Activated naive CD4-positive, alpha-beta T cell treated with anti-CD3 and anti-CD28 coated beads, Interleukin-2, amount 50 U/mL, for 72 hours (primary cell): ENCODE measurements around the gene BACH2. TPM values are rescaled to one million over a fixed set of nuclear protein-coding genes. Genes with fewer than 3 reads are reported as not detected.
"Not testable (repeated sequence)": the region's sequence is repeated elsewhere in the genome, so short reads cannot be mapped to it uniquely, and the experiment has no call there.

Source experiments
- ATAC-seq, 2 donors: fragments of 150-1000 bp; cut with Tn5 transposase; 2 replicates each; pipeline ENCODE4 v1.10.0; 2021; ENCODE audit warnings: mild to moderate bottlenecking in 2 of 2, moderate library complexity in 2 of 2
- DNase-seq, 2 donors: peaks; one replicate each; pipeline ENCODE4 v3.0.0; 2021 to 2022; ENCODE audit warnings: low spot score in 2 of 2
- H3K27ac Mint-ChIP-seq, 2 donors: one replicate each; pipeline ENCODE4 v1.8.0; 2022; ENCODE audit warnings: mild to moderate bottlenecking in 2 of 2, mixed read lengths in 2 of 2
- H3K36me3 Mint-ChIP-seq, 2 donors: one replicate each; pipeline ENCODE4 v1.8.0; 2022; ENCODE audit warnings: mixed read lengths in 2 of 2
- H3K9me3 Mint-ChIP-seq, 2 donors: one replicate each; pipeline ENCODE4 v1.8.0; 2022; ENCODE audit warnings: mixed read lengths in 2 of 2
- total RNA-seq, 2 donors: library from RNA; stranded (reverse); gene quantifications; one replicate each; pipeline ENCODE4 v1.2.3, GENCODE V29; 2022

BACH2 gene
- total RNA-seq, 2 donors from 2014 or later = 48.7 to 90.8 TPM

GRCh38 chr6:90218959-90219208 lies 77.8 kb downstream of the BACH2 start:
- Mint-ChIP-seq H3K9me3 (peaks cover 9 to 11% of the 10 kb centered on the region in 2 donors), H3K36me3 (peaks cover 20% of the 10 kb centered on the region in 2 donors), H3K27ac (no peak overlapping the region)
- DNase-seq (no peak), ATAC-seq (no peak)

GRCh38 chr6:90217506-90218127 lies 79.0 kb downstream of the BACH2 start:
- DNase-seq (no peak), ATAC-seq (no peak)
- H3K36me3 Mint-ChIP-seq = peaks cover 11 to 14% of the 10 kb centered on the region in 2 donors
- no peak overlapping the region for H3K27ac Mint-ChIP-seq
- peaks cover 2 to 5% of the 10 kb centered on the region in 2 donors for H3K9me3 Mint-ChIP-seq

- Mint-ChIP-seq H3K36me3 (peaks cover 12 to 16% of the 10 kb centered on the region in 2 donors), H3K27ac (peak overlapping the region in 1 of 2 donors; percentile 56), H3K9me3 (no peaks in the 10 kb centered on the region)
- peak in 1 of 2 donors; percentile 65 for ATAC-seq
- DNase-seq = no peak
Observed at GRCh38 chr6:90216072-90216977, 80.3 kb downstream of the BACH2 start.

DNA sequence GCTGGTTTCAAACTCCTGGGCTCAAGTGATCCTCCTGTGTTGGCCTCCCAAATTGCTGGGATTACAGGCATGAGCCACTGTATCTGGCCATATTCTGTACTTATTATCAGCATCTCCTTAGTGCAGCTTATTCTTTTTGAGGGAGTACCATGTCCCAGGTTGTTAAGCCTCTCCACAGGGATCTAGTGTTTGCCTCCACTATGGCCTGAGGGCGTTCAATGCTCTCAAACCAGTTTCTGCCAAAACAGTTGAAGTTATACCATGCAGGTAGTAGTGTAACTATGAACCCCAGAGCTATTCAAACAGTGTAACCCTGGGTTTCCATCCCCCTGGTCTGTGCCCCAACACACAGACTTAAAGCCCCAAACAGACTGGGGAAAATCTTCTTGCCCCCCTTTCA lies 81.7 kb downstream of the BACH2 start:
- Mint-ChIP-seq H3K36me3 (peaks cover 12 to 16% of the 10 kb centered on the region in 2 donors), H3K27ac (peak overlapping the region in 1 of 2 donors; percentile 62), H3K9me3 (no peaks in the 10 kb centered on the region)
- DNase-seq (no peak), ATAC-seq (no peak)

- H3K27ac Mint-ChIP-seq = peak overlapping the region in 1 of 2 donors; percentile 54
- no peak for ATAC-seq
Observed at GRCh38 chr6:90214461-90214860, 82.2 kb downstream of the BACH2 start.

GRCh38 chr6:90212274-90212673 lies 84.4 kb downstream of the BACH2 start:
- no peak for DNase-seq
- peak overlapping the region; percentile 23 to 43 for H3K27ac Mint-ChIP-seq
- H3K9me3 Mint-ChIP-seq = no peaks in the 10 kb centered on the region
- peaks cover 12 to 28% of the 10 kb centered on the region in 2 donors for H3K36me3 Mint-ChIP-seq
- no peak for ATAC-seq

More at GRCh38 chr6:90214461-90214860, 82.2 kb downstream of the BACH2 start:
- H3K36me3 Mint-ChIP-seq = peaks cover 12 to 16% of the 10 kb centered on the region in 2 donors
- no peak for DNase-seq
- no peaks in the 10 kb centered on the region for H3K9me3 Mint-ChIP-seq

DNA sequence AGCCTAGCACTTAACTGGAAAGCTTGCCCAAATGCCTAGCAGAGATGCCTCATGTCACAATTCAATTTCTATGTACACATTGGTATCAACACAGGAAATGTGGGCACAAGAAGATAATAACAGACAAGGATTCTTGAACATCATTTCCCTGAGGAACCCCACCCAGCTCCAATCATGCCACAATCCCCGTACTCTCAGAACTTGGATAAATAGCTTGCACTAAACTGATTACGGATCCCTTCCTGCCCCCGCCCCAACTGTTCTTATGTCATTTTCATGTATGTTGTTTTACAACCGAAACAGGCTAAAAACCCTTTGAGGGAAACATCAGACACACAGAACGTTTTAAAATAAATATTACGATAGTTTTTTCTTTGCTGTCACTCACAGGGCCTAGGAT lies 87.1 kb downstream of the BACH2 start:
- H3K27ac Mint-ChIP-seq = peak overlapping the region; percentile 27 to 86
- H3K9me3 Mint-ChIP-seq = no peaks in the 10 kb centered on the region
- peaks cover 18 to 51% of the 10 kb centered on the region in 2 donors for H3K36me3 Mint-ChIP-seq
- no peak for ATAC-seq
- no peak for DNase-seq

GRCh38 chr6:90208690-90209089 lies 88.0 kb downstream of the BACH2 start:
- not testable (repeated sequence) for DNase-seq, H3K9me3 Mint-ChIP-seq, H3K27ac Mint-ChIP-seq, ATAC-seq
- peaks cover 18 to 51% of the 10 kb centered on the region in 2 donors for H3K36me3 Mint-ChIP-seq

DNA sequence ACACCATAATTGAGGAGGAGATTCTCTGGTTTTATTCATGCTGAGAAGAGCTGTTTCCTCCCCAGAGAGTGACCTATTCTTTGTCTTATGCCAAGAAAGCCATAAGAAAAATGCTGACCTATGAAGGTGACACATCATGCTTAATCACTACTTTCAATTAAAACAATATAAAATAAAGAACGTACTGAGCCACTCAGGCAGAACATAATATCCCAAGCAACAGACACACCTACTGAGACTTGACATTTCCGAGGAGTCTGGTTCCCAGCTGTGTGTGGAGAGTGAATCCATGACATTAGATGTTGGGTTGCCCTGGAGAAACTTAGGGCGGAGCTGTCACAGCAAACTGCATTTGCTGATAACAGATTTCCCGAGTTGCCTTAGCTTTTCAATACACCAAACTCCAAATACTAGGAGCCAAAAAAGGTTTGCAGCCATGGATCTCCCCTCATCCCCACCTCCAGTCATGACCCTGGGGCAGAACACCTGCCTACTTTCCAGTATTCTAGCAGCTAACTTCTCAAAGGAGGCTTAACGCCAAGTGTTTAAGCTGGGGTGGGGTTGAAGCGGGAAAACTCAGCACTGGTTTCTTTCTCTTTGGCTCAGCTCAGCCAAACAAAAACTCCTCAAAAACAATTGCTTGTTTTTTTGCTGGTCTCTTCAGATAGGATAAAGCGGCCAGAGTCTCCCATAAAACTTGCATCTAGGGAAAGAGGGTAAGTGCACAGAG lies 92.2 kb downstream of the BACH2 start:
- Mint-ChIP-seq H3K9me3 (no peaks in the 10 kb centered on the region), H3K27ac (no peak overlapping the region), H3K36me3 (peaks cover 30 to 49% of the 10 kb centered on the region in 2 donors)
- no peak for DNase-seq
- ATAC-seq = peak in 1 of 2 donors; percentile 34

DNA sequence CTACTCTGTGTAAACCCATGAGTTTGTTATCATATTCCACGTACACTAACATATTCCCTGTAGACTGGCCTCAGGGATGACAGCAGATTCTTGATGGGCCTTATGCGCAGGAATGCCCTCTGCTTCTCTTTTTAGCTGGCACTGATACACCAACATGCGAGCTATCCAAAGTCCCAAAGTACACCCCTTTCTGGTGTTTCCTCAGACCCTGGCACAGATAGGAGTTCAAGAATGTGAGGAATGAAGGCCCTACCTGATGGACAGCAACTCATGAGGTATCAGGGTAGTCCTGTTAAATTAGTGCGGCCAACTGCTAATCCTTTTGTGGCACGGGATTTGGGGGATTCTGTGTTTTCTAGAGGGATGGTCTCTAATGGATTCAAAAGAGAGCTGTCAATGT lies 93.0 kb downstream of the BACH2 start:
- peaks cover 36 to 56% of the 10 kb centered on the region in 2 donors for H3K36me3 Mint-ChIP-seq
- peaks cover 0 to 5% of the 10 kb centered on the region in 2 donors for H3K9me3 Mint-ChIP-seq
- no peak for DNase-seq
- no peak overlapping the region for H3K27ac Mint-ChIP-seq
- no peak for ATAC-seq

DNA sequence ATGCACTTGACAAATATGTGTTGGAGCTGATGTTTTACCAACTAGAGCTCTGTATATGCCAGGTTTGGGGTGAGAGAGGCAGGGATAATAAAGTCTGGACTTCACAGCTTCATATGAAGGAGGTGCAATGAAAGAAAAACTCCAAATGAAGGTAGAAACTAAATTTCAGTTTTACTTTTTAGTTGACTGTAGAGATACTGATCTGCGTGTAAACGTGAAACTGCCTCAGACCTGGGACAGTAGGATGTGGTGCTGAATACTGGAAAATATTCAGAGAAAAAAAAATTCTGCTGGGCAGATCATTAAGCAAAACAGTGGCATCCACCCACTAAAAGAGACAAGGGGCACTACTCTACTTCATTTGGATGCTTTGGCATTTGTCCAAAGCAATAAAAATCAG lies 94.5 kb downstream of the BACH2 start:
- Mint-ChIP-seq H3K36me3 (peaks cover 44 to 59% of the 10 kb centered on the region in 2 donors), H3K27ac (peak overlapping the region; percentile 61 to 66), H3K9me3 (peaks cover 6 to 12% of the 10 kb centered on the region in 2 donors)
- DNase-seq = no peak
- ATAC-seq = peak; percentile 76 to 89

- ATAC-seq (no peak), DNase-seq (no peak)
- peaks cover 31 to 42% of the 10 kb centered on the region in 2 donors for H3K36me3 Mint-ChIP-seq
- peaks cover 6 to 12% of the 10 kb centered on the region in 2 donors for H3K9me3 Mint-ChIP-seq
- H3K27ac Mint-ChIP-seq = peak overlapping the region in 1 of 2 donors; percentile 30
Observed at GRCh38 chr6:90199900-90200299, 96.7 kb downstream of the BACH2 start.

DNA sequence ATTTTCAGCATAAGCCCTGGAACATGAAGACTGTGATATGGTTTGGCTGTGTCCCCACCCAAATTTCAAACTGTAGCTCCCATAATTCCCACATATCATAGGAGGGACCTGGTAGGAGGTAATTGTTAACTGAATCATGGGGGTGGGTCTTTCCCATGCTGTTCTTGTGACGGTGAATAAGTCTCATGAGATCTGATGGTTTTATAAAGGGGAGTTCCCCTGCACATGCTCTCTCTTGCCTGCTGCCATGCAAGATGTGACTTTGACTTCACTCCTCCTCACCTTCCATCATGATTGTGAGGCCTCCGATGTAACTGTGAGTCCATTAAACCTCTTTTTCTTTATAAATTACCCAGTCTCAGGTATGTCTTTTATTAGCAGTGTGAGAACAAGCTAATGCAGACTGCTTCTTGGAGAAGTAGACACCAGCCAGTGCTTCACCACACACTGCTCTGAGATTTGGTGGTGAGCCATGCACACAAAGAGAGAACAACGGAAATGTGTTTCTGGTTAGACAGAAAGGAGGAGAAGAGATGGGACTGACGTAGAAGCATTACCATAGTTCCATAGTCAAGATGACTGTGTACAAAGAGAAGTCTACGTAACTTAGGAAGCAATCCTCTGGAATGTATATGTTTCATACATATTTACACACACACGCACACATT lies 97.8 kb downstream of the BACH2 start:
- Mint-ChIP-seq H3K27ac (peak overlapping the region in 1 of 2 donors; percentile 78), H3K36me3 (peaks cover 30 to 39% of the 10 kb centered on the region in 2 donors), H3K9me3 (peaks cover 6 to 12% of the 10 kb centered on the region in 2 donors)
- DNase-seq = no peak
- peak; percentile 30 to 49 for ATAC-seq

DNA sequence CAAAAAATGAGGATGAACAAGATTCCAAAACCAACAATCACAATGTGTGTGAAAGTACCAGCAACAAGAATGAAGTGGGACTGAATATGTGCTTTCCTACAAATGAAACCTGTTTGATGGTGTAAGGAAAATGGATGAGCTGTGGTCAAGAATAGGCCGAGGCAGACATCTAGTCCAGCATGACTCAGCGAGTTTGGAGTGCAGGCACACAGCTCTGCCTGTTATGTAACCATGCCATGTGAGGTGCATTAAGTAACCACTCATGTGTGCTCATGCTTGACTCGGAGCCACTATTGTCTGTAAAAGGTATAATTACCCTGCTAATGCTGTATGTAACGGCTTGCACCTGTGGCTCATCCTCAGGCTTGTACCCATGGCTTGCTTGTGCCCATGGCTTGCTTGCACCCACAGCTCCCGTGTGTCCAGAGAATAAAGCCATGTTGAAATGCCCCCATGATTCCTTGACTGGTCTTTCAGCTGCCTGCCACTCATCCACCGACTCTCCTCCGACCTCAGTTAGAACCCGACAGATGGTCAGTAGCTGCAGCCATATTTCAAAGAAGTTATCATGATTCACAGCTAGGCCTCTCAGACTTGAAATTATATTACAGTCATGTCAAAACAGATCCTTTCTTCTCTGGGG lies 98.7 kb downstream of the BACH2 start:
- DNase-seq (no peak), ATAC-seq (no peak)
- H3K36me3 Mint-ChIP-seq = peaks cover 35 to 44% of the 10 kb centered on the region in 2 donors
- H3K9me3 Mint-ChIP-seq = peaks cover 6 to 12% of the 10 kb centered on the region in 2 donors
- H3K27ac Mint-ChIP-seq = peak overlapping the region; percentile 78 to 85

DNA sequence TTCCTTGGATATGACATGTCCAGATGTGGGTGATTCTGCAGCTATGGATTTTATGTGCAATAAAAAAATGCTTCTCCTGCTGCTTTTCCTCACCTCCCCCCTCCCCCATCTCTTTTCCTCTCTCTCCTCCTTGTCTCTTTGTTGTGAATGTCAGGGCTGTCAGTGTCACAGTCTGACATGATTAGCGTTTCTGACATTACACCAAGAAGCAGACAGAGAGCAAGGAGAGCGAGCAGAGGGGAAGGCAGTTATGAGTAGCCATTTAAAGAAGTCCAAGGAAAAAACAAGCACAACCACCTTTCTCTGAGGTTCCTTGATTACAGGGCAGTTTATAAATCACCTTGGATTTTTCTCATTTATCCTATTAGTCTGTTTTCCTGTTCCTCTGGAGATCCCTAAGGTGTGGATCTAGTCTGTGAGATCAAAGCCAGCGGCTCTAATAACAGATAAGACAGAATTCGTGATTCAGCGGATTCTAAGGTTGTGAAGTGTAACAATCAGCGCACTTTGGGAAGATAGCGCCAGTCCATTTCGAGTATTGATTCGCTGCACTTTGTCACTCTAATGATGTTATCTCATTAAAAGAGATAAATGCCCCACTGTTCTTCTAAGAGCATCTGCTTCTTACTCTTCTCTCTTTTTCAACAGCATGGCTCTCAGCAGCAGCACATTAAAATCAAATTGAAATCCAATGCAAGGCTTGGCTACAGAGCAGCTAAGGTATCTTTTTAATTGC lies 101.4 kb downstream of the BACH2 start:
- H3K36me3 Mint-ChIP-seq = peaks cover 27 to 37% of the 10 kb centered on the region in 2 donors
- peak overlapping the region; percentile 1 to 90 for H3K27ac Mint-ChIP-seq

More for the DNA sequence above, 101.4 kb downstream of the BACH2 start:
- ATAC-seq (peak in 1 of 2 donors; percentile 17), DNase-seq (no peak)
- H3K9me3 Mint-ChIP-seq = peaks cover 6 to 12% of the 10 kb centered on the region in 2 donors
